PC-3 (cell line): ENCODE results near the gene RFX7. TPM values are rescaled to one million over a fixed set of nuclear protein-coding genes. Genes with fewer than 3 reads are reported as not detected.

ENCODE experiments used
- ATAC-seq: fragments of 200-7000 bp; cut with Tn5 transposase; 2 replicates; pipeline ENCODE4 v1.9.1; 2020; ENCODE audit warnings: mild to moderate bottlenecking, moderate library complexity
- BruUV-seq: library from RNA; stranded (reverse); fragments of 400-500 nt; replicated peaks from 2 replicates; lab custom pipeline; 2021; lab: Mats Ljungman, UMichigan
- CTCF ChIA-PET: fragments of 300-600 bp; sonication (Branson Sonifier 250); formaldehyde crosslinking; loops from one replicate; lab custom pipeline; 2022; ENCODE audit warnings: antibody characterized with exemption; lab: Charles Lee
- POLR2A ChIA-PET: fragments of 300-600 bp; sonication (Branson Sonifier 250); formaldehyde crosslinking; loops from one replicate; lab custom pipeline; 2022; ENCODE audit warnings: antibody characterized with exemption; ENCODE audit not compliant: unreplicated experiment; lab: Charles Lee
- DNase-seq: peaks from one replicate; pipeline ENCODE4 v3.0.0-alpha.2; 2015
- H2AFZ ChIP-seq: fragments of 300-600 bp; sonication (generic); 2 replicates; pipeline ENCODE4 v1.6.0; 2016; ENCODE audit warnings: antibody characterized with exemption, low read length
- H3F3A ChIP-seq: fragments of 300-600 bp; sonication (generic); one replicate; pipeline ENCODE4 v1.6.0; 2017; ENCODE audit warnings: antibody characterized with exemption, low read length, control low read depth, mild to moderate bottlenecking; ENCODE audit not compliant: unreplicated experiment
- H3K27ac ChIP-seq: fragments of 300-600 bp; sonication (generic); 2 replicates; pipeline ENCODE4 v1.5.1; 2016; ENCODE audit warnings: mild to moderate bottlenecking, low read length
- H3K27me3 ChIP-seq: fragments of 300-600 bp; sonication (generic); 2 replicates; pipeline ENCODE4 v1.6.1; 2016; ENCODE audit warnings: low read length, mixed read lengths
- H3K36me3 ChIP-seq: fragments of 300-600 bp; sonication (generic); 2 replicates; pipeline ENCODE4 v1.6.1; 2016; ENCODE audit warnings: low read depth, mixed run types, low read length, mixed read lengths
- H3K4me1 ChIP-seq: fragments of 300-600 bp; sonication (generic); 2 replicates; pipeline ENCODE4 v1.5.1; 2016; ENCODE audit warnings: low read length; ENCODE audit not compliant: insufficient read depth
- H3K4me2 ChIP-seq: fragments of 300-600 bp; sonication (generic); 2 replicates; pipeline ENCODE4 v1.6.0; 2016; ENCODE audit warnings: low read length
- H3K4me3 ChIP-seq: fragments of 300-600 bp; sonication (generic); 2 replicates; pipeline ENCODE4 v1.5.1; 2016; ENCODE audit warnings: mild to moderate bottlenecking, low read length, mixed read lengths
- H3K79me2 ChIP-seq: fragments of 300-600 bp; sonication (generic); 2 replicates; pipeline ENCODE4 v1.6.1; 2017; ENCODE audit warnings: low read length, mixed read lengths
- H3K9ac ChIP-seq: fragments of 300-600 bp; sonication (generic); 2 replicates; pipeline ENCODE4 v1.6.0; 2016; ENCODE audit warnings: mild to moderate bottlenecking, low read length
- H3K9me2 ChIP-seq: fragments of 300-600 bp; sonication (generic); replicated peaks from 2 replicates; pipeline ENCODE4 v1.6.1; 2016; ENCODE audit warnings: mixed run types, low read length, mixed read lengths
- H3K9me3 ChIP-seq: fragments of 300-600 bp; sonication (generic); 2 replicates; pipeline ENCODE4 v1.6.1; 2016; ENCODE audit warnings: low read length, mixed read lengths
- H4K20me1 ChIP-seq: fragments of 300-600 bp; sonication (generic); 2 replicates; pipeline ENCODE4 v1.6.1; 2016; ENCODE audit warnings: low read length, mixed read lengths
- CTCF ChIP-seq: fragments of 300-600 bp; sonication (generic); conservative IDR thresholded peaks from 2 replicates; pipeline ENCODE4 v1.5.1; 2017; ENCODE audit warnings: antibody characterized with exemption, low read depth, mild to moderate bottlenecking, low read length
- EZH2 ChIP-seq: fragments of 300-600 bp; sonication (generic); IDR thresholded peaks from one replicate; pipeline ENCODE4 v1.6.1; 2017; ENCODE audit warnings: antibody characterized with exemption, mild to moderate bottlenecking, low read length; ENCODE audit not compliant: unreplicated experiment
- EZH2phosphoT487 ChIP-seq: fragments of 300-600 bp; sonication (generic); IDR thresholded peaks from 2 replicates; pipeline ENCODE4 v1.6.1; 2018; ENCODE audit warnings: mild to moderate bottlenecking, antibody characterized with exemption, low read length, borderline replicate concordance
- intact Hi-C: fragments of 100-400 bp; cut with micrococcal nuclease; formaldehyde crosslinking; loops from 2 replicates; pipeline ENCODE4 v1.9.0; 2023
- total RNA-seq: library from RNA; depleted of rRNA; stranded (reverse); fragments of >200 nt; gene quantifications from 2 replicates; pipeline ENCODE4 v1.2.3, GENCODE V29; 2014

RFX7 gene
- total RNA-seq, 1 experiment from 2014 or later = 2.8 TPM

DNA sequence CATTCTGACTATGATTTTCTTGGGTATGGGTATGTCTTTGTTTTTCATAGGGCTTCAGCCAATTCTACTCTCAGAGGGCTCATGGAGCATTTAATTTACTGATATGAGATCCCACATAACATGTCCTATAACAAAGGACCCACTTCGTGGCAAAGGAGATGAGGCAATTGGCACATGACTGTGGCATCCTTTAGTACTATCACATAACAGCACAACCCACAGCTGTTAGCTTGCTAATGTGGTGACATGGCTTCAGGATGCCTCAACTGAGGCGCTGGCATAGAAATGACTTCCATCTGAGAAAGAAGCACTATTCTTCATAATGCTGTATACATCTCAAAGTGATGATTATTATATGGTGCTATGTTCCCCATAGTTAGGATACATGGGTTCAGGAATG, 48.1 kb upstream of the RFX7 start:
- ATAC-seq = no peak
- ChIA-PET CTCF (no interaction called here), POLR2A (no interaction called here)
- Histone ChIP-seq H3K27me3 (no peaks in the 10 kb centered on the region), H3F3A (no peaks in the 10 kb centered on the region), H3K79me2 (no peaks in the 10 kb centered on the region), H3K9me2 (no peaks in the 10 kb centered on the region), H3K36me3 (no peaks in the 10 kb centered on the region), H3K4me2 (no peak overlapping the region), H4K20me1 (no peaks in the 10 kb centered on the region), H3K9ac (no peak overlapping the region), H3K4me1 (no peaks in the 10 kb centered on the region), H2AFZ (no peak overlapping the region), H3K9me3 (no peaks in the 10 kb centered on the region), H3K27ac (no peak overlapping the region), H3K4me3 (no peak overlapping the region)
- TF ChIP-seq CTCF = no peak
- TF ChIP-seq EZH2 = no peak
- no peak for TF ChIP-seq EZH2phosphoT487
- intact Hi-C loops = no loop called here
- BruUV-seq = no TSS peak
- no peak for DNase-seq

GRCh38 chr15:56286213-56286612, 42.5 kb upstream of the RFX7 start:
- ChIA-PET POLR2A (no interaction called here), CTCF (no interaction called here)
- TF ChIP-seq EZH2 (no peak), EZH2phosphoT487 (no peak), CTCF (peak; percentile 59)
- Histone ChIP-seq H3K4me3 (no peak overlapping the region), H2AFZ (no peak overlapping the region), H3K9me3 (no peaks in the 10 kb centered on the region), H3F3A (no peaks in the 10 kb centered on the region), H3K9me2 (no peaks in the 10 kb centered on the region), H3K36me3 (no peaks in the 10 kb centered on the region), H3K4me2 (no peak overlapping the region), H3K27me3 (peaks cover 5% of the 10 kb centered on the region; the same call in 1 of the 2 replicates), H3K79me2 (no peaks in the 10 kb centered on the region), H3K27ac (no peak overlapping the region), H3K4me1 (no peaks in the 10 kb centered on the region), H3K9ac (no peak overlapping the region), H4K20me1 (no peaks in the 10 kb centered on the region)
- no TSS peak for BruUV-seq
- intact Hi-C loops = no loop called here
- no peak for ATAC-seq
- DNase-seq = no peak

DNA sequence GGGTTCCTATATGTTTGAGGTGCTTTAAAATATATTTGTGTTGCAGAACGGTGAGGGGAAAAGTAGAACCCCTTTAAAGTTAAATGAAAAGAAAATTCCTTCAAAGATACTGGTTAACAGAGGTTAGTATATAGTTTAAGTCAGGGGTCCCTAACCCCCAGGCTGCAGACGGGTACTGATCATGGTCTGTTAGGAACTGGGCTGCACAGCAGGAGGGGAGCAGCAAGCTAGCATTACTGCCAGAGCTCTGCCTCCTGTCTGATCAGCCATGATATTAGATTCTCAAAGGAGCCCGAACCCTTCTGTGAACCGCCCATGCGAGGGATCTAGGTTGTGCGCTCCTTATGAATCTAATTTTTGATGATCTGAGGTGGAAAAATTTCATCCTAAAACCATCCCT, 37.5 kb upstream of the RFX7 start:
- TF ChIP-seq EZH2 (no peak), EZH2phosphoT487 (no peak)
- H3F3A ChIP-seq = no peaks in the 10 kb centered on the region
- H3K36me3 ChIP-seq = no peaks in the 10 kb centered on the region
- ChIA-PET POLR2A (no interaction called here), CTCF (no interaction called here)
- peaks cover 19% of the 10 kb centered on the region for H3K27me3 ChIP-seq
- no peak overlapping the region for H3K27ac ChIP-seq
- no peak overlapping the region for H2AFZ ChIP-seq
- H3K4me3 ChIP-seq = no peak overlapping the region
- H3K4me1 ChIP-seq = no peaks in the 10 kb centered on the region
- no peak overlapping the region for H3K4me2 ChIP-seq
- ATAC-seq (no peak), DNase-seq (no peak)
- H3K79me2 ChIP-seq = no peaks in the 10 kb centered on the region
- H3K9ac ChIP-seq = no peak overlapping the region
- BruUV-seq = no TSS peak
- H3K9me2 ChIP-seq = no peaks in the 10 kb centered on the region
- no peaks in the 10 kb centered on the region for H3K9me3 ChIP-seq
- H4K20me1 ChIP-seq = no peaks in the 10 kb centered on the region
- intact Hi-C loops = no loop called here
